Measurements from ENCODE around the gene TTC4.

DNA sequence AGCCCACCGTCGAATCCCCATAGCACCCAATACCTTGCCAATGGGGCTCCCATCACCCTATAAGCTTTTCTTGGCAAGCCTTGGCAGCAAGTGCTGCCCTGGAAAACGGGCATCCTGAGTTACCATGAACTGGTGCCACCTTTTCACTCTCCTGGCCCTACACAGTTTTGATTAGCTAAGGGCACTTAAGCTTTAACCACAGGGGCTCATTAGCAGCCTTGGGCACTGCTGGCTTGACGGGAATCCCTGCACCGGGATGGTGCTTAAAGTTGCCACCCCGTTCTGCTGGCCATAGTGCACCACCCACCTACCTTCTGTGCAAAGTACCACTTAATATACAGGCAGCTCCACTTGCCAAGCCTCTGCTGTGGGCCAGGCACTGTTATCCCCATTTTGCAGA is 34.9 kb downstream of the TTC4 start:
- TF ChIP-seq EZH2 (IDR thresholded peaks at IDR 0.05; ENCODE audit: borderline replicate concordance, low read depth, low read length, poor library complexity, severe bottlenecking): no peak
- TF ChIP-seq, protein P1, sequence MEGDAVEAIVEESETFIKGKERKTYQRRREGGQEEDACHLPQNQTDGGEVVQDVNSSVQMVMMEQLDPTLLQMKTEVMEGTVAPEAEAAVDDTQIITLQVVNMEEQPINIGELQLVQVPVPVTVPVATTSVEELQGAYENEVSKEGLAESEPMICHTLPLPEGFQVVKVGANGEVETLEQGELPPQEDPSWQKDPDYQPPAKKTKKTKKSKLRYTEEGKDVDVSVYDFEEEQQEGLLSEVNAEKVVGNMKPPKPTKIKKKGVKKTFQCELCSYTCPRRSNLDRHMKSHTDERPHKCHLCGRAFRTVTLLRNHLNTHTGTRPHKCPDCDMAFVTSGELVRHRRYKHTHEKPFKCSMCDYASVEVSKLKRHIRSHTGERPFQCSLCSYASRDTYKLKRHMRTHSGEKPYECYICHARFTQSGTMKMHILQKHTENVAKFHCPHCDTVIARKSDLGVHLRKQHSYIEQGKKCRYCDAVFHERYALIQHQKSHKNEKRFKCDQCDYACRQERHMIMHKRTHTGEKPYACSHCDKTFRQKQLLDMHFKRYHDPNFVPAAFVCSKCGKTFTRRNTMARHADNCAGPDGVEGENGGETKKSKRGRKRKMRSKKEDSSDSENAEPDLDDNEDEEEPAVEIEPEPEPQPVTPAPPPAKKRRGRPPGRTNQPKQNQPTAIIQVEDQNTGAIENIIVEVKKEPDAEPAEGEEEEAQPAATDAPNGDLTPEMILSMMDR (conservative IDR thresholded peaks at IDR 0.05; ENCODE audit: low read depth, low read length): no peak
